DMS 273 (cell line): ENCODE data around the gene SERINC5.
A peak's percentile ranks its signal among the peaks of the same experiment; 100 is the strongest.
"Not testable (repeated sequence)": the region's sequence is repeated elsewhere in the genome, so short reads cannot be mapped to it uniquely, and the experiment has no call there.

Experiments used
- DNase-seq: peaks from one replicate; lab custom pipeline; 2025; ENCODE audit not compliant: unreplicated experiment; lab: John Stamatoyannopoulos, UW

Gene SERINC5

GRCh38 chr5:80181618-80182211, 74.1 kb downstream of the SERINC5 start:
- no peak for DNase-seq

- no peak for DNase-seq
Observed at GRCh38 chr5:80177236-80177635, 78.6 kb downstream of the SERINC5 start.

- DNase-seq = no peak
Observed at GRCh38 chr5:80175337-80175736, 80.5 kb downstream of the SERINC5 start.

- no peak for DNase-seq
Observed at GRCh38 chr5:80174790-80175189, 81.1 kb downstream of the SERINC5 start.

DNA sequence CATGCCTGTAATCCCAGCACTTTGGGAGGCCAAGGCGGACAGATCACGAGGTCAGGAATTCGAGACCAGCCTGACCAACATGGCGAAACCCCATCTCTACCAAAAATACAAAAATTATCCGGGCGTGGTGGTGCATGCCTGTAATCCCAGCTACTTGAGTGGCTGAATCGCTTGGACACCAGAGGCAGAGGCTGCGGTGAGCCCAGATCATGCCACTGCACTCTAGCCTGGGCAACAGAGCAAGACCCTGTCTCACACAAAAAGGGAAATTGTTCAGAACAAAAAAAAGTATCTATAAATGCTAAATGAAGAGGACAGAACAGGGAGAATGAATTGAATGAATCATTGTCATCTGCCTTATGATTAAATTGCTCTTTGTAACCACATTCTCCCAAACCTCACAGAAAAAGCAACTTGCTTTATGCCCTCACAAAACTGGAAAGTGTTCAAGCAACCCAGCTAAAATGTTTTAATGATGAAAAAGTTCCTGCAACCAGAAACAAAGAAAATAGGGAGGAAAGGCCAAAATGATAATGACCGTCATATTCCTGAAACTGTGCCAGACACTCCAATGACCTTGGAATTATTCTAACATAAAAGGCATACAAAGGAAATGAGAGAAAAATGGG, 83.7 kb downstream of the SERINC5 start:
- no peak for DNase-seq

DNA sequence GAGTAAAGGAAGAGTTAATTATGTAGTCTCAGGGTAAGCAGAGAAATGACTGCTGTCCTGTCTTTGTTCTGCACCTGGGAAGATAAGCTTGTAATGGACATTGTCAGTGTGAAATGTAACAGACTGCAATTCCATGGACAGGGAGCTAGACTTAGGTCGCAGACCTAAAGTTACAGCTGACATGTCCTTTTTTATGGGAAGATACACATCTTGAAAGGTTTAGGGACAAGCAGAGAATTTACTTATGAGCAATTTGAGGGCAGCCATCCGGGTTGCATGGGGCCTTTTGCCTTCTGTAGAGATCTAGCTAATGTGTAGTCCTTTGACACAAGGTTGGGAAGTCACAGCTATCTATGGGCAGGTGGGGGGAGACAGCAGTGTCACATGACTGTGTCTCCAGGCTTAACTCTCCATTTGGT, 85.7 kb downstream of the SERINC5 start:
- DNase-seq = no peak

DNA sequence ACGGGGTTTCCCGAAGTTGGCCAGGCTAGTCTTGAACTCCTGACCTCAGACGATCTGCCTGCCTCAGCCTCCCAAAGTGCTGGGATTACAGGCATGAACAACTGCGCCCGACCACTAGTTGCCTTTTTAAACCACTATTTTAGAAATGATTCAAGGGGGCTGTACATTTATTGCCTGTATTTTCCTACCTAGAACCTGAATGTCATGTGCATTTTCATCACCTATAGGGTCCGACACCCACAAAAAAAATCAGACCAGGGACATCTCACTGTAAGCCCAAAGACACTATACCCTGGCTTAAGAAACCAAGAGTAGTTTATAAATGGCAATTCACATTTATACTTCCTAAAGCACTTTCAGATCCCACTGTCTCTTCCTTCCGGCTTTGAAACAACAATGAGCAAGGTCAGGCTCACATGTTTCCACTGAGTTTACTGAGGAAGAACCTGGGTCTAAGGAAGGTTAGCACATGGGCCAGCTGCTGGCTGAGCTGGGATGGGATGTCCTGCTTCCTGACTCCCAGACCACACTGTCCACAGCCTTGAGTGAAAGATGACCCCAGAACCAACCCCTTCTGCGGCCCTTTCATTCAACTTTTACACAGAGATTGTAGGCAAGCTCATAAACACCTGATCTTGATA, 87.3 kb downstream of the SERINC5 start:
- DNase-seq = no peak

DNA sequence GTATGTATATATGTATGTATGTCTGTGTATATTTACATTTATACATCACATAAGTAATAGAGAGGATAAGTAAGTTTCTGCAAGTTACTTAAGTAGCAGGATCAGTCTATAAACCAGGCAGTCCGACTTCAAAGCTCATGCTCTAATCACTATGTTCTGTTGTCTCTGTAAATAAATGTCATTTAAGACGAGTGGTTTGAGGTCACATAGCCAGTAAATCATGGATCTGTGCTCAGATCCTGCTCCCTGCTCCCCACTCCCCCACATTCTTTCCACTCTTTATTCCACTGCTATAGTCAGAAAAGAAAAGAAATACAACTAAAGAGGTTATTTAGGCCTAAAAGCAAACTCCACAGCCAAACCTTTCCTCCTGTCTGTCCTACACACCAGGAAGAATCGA, 90.4 kb downstream of the SERINC5 start:
- DNase-seq = no peak

GRCh38 chr5:80161165-80161564, 94.7 kb downstream of the SERINC5 start:
- DNase-seq = no peak

DNA sequence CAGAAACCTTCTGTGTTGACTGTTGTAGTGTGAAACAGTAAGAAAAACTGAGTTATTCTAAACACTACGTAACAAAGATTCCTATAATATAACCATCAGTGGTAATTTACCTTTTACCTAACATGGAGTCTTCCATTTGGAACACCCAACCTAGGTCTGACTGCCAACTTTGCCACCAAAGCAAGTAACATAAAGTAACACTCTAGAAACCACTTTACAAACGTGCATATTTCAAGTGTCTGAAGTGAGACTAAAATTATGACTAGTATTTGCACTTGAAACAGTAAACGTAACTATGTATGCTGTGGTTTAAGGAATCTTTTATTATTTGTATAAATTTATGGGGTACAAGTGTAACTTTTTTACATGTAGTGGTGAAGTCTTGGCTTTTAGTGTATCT, 95.6 kb downstream of the SERINC5 start:
- DNase-seq = no peak

DNA sequence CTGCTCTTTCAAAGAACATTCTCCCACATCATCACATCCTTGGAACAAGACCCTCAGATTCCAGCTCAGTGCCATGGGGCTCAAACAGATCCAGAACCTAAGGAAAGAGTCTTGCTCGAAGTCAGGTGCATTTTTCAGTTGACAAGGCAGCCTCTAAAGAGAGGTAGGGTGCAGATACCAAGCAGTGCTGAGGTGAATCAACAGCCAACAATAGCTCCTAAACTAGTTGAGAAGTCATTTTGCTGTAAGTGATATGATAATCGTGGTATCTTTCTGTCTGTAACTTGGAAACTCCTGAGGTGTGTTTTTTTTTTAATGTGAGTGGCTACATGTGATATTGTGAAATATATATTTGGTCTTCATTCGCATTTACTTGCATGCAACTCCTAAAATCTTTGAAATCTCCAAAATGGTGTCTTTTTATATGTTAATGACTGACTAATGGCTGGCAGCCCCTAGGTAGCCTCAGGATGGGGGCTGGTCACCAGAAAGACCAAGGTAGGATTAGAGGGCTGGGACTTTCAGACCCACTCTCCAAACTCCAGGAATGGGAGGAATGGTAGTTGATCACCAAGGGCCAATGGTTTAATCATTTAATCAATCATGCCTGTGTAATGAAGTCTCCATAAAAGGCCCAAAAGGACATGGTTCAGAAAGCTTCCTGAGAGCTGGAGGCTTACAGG, 96.6 kb downstream of the SERINC5 start:
- DNase-seq = no peak

DNA sequence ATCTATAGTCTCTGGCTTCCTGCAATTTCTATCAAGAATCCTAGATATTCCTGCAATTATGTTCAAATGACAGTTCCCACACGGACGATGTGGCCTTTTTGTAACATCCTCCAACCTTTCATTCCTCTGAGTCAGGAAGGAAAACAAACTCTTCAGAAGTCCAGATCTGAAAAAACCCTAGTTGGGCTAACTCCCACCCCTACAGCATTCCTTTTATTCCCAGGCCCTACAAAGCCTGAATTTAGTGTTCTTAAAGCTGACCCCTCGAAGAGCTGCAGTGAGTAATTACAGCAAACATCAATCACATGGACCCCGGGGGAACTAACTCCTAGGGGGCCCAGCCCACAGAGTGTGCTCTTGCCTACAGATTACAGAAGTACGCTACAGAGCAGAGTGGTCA, 99.7 kb downstream of the SERINC5 start:
- DNase-seq = no peak

DNA sequence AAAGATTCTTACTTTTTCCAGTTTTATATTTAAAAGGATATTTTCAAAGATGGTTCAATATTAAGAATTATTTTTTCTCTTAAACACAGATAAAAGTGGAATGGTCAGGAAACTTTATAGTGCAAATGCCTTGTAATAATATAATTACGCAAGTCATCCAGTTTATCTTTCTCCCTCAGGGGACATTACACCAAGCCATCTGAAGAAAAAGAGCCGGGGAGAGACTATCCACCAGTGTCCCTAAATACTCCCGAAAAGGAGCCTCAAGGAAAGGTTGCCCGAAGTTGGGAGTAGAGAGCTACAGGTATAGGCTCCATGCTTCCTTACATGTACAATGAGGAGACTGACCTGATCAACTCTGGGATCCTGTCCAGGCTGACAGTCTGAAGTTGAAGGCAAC, 101.1 kb downstream of the SERINC5 start:
- DNase-seq = no peak

DNA sequence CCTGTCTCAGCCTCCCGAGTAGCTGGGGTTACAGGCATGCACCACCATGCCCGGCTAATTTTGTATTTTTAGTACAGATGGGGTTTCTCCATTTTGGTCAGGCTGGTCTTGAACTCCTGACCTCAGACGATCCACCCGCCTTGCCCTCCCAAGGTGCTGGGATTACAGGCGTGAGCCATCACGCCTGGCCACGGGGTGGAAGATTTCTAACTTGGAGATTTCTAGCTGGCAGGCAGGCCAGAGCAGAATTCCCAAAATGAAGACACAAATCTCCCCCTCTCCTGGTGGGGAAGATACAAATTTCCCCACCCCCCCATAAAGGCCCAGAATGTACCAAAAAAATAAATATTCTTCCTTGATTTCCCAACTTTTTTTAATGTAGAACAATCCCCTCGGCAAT, 101.6 kb downstream of the SERINC5 start:
- not testable (repeated sequence) for DNase-seq

DNA sequence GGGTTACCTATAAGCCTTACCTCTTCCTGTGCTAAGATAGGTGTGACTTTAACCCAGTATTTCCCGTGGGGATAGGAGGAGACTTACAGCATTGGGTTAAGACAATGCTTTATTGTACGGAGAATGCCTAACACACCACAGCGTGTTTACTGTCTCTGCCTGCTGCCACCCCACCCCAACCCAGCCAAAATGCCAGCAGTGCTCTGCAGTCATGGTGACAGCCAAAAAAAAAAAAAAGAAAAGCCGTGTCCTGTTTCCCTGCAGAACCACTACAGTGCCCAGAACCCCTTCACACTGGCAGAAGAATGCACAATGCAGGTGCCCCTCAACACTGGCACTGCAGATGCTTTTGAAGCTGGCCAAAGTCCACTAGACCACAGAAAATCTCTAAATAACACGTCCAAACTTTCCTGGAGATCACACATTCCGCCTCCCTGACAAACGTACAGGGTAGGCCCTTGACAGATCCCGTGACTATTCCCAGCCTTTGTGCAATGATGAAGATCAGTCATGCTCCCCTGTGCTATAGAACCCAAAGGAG, 102.2 kb downstream of the SERINC5 start:
- DNase-seq = no peak

- no peak for DNase-seq
Observed at GRCh38 chr5:80152778-80153177, 103.1 kb downstream of the SERINC5 start.

DNA sequence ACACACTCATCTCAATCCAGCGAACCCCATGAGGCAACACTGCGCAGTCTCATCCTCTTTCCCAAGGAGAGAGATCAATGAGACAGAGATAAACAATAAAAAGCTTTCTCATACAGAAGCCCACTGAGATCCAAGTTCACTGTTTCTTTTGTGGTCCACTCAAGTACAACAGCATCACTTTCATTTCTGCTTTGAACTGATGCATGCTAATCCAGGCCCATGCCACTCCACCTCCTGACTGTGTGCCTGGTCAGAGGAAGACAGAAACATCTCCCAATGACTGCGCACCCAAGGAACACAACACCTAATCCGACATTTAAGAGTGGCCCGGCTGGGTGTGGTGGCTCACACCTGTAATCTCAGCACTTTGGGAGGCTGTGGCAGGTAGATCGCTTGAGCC, 104.0 kb downstream of the SERINC5 start:
- no peak for DNase-seq

DNA sequence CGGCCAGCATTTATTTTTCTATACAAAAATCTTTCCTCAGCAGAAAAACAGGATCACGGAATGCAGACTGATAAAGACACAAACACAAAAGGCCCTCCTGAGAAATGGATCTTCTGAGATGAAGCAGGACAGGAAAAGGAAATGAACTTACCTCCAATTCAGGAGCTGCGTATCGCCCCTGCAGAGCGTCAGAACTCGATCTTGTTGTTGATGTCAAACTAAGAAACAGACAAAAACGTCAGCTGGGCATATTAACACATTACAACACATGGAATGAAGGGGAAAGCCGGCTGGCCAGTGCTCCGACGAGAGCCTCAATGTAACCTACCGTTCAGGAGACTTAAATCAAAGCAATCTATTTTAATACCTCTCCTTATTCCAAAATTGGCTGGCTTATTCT, 105.1 kb downstream of the SERINC5 start:
- no peak for DNase-seq

- DNase-seq = no peak
Observed at GRCh38 chr5:80149161-80149609, 106.7 kb downstream of the SERINC5 start.

GRCh38 chr5:80147119-80147815, 108.6 kb downstream of the SERINC5 start:
- no peak for DNase-seq

DNA sequence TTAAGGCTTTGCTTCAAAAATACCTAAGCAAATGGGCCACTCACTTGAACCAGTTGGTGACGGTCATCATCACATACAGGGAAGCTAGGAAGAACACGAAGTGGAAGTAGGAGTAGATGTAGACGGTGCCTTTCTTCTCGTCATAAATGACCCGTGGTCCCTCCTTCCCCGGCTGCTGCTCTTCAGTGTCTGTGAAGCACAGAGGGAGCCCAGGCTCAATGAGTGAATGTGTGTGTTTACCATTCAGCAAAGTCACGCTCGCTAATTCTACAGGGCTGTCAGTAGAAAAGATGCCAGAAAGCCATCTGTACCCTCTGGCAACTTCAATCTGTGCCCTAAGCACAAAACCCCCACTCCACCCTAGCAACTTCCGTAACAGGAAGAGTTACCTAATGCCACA, 109.8 kb downstream of the SERINC5 start:
- peak; percentile 70 for DNase-seq
